Panc1 (cell line): ENCODE measurements around the gene PTPRE.

ENCODE experiments used
- POLR2AphosphoS5 ChIP-seq: IDR thresholded peaks from 2 replicates; pipeline ENCODE4 v1.6.1; 2012; ENCODE audit warnings: mild to moderate bottlenecking, low read depth, low read length, moderate library complexity
- TCF7L2 ChIP-seq: IDR thresholded peaks from 2 replicates; pipeline ENCODE4 v1.6.1; 2011; ENCODE audit warnings: mild to moderate bottlenecking, low read depth, low read length, inconsistent platforms
- TF ChIP-seq, protein P1 (sequence below): fragments of 450-650 bp; IDR thresholded peaks from 2 replicates; pipeline ENCODE4 v1.5.1; 2017; ENCODE audit warnings: mild to moderate bottlenecking

DNA sequence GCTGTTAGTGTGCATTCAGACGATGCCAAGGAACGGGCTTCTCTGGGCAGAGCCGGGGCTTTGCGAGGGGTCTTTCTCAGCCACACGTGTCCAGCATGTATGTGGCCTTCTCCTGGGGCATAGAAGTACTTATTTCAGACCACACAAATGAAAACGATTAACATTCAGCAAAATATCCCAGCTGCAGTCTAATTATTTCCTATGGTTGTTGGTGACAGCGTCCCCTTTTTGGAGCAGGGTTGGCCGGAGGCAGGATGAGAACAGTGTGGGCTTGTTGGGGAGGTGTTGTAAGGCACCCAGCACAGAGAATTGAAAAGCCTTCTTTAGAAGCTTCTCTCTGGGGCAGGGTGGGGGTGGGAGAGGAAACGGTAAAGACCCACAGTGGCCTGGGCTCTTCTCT lies 54.2 kb downstream of the PTPRE start:
- TF ChIP-seq, protein P1, sequence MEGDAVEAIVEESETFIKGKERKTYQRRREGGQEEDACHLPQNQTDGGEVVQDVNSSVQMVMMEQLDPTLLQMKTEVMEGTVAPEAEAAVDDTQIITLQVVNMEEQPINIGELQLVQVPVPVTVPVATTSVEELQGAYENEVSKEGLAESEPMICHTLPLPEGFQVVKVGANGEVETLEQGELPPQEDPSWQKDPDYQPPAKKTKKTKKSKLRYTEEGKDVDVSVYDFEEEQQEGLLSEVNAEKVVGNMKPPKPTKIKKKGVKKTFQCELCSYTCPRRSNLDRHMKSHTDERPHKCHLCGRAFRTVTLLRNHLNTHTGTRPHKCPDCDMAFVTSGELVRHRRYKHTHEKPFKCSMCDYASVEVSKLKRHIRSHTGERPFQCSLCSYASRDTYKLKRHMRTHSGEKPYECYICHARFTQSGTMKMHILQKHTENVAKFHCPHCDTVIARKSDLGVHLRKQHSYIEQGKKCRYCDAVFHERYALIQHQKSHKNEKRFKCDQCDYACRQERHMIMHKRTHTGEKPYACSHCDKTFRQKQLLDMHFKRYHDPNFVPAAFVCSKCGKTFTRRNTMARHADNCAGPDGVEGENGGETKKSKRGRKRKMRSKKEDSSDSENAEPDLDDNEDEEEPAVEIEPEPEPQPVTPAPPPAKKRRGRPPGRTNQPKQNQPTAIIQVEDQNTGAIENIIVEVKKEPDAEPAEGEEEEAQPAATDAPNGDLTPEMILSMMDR, result no peak
- TF ChIP-seq POLR2AphosphoS5 (no peak), TCF7L2 (no peak)
